ENCODE data around the gene PLXND1. TPM values are rescaled to one million over a fixed set of nuclear protein-coding genes. Genes with fewer than 3 reads are reported as not detected.
A peak's percentile ranks its signal among the peaks of the same experiment; 100 is the strongest.
"Not testable (repeated sequence)": the region's sequence is repeated elsewhere in the genome, so short reads cannot be mapped to it uniquely, and the experiment has no call there.

The PLXND1 gene, protein sequence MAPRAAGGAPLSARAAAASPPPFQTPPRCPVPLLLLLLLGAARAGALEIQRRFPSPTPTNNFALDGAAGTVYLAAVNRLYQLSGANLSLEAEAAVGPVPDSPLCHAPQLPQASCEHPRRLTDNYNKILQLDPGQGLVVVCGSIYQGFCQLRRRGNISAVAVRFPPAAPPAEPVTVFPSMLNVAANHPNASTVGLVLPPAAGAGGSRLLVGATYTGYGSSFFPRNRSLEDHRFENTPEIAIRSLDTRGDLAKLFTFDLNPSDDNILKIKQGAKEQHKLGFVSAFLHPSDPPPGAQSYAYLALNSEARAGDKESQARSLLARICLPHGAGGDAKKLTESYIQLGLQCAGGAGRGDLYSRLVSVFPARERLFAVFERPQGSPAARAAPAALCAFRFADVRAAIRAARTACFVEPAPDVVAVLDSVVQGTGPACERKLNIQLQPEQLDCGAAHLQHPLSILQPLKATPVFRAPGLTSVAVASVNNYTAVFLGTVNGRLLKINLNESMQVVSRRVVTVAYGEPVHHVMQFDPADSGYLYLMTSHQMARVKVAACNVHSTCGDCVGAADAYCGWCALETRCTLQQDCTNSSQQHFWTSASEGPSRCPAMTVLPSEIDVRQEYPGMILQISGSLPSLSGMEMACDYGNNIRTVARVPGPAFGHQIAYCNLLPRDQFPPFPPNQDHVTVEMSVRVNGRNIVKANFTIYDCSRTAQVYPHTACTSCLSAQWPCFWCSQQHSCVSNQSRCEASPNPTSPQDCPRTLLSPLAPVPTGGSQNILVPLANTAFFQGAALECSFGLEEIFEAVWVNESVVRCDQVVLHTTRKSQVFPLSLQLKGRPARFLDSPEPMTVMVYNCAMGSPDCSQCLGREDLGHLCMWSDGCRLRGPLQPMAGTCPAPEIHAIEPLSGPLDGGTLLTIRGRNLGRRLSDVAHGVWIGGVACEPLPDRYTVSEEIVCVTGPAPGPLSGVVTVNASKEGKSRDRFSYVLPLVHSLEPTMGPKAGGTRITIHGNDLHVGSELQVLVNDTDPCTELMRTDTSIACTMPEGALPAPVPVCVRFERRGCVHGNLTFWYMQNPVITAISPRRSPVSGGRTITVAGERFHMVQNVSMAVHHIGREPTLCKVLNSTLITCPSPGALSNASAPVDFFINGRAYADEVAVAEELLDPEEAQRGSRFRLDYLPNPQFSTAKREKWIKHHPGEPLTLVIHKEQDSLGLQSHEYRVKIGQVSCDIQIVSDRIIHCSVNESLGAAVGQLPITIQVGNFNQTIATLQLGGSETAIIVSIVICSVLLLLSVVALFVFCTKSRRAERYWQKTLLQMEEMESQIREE (N-terminal part only)
- total RNA-seq, result 14.3 TPM

DNA sequence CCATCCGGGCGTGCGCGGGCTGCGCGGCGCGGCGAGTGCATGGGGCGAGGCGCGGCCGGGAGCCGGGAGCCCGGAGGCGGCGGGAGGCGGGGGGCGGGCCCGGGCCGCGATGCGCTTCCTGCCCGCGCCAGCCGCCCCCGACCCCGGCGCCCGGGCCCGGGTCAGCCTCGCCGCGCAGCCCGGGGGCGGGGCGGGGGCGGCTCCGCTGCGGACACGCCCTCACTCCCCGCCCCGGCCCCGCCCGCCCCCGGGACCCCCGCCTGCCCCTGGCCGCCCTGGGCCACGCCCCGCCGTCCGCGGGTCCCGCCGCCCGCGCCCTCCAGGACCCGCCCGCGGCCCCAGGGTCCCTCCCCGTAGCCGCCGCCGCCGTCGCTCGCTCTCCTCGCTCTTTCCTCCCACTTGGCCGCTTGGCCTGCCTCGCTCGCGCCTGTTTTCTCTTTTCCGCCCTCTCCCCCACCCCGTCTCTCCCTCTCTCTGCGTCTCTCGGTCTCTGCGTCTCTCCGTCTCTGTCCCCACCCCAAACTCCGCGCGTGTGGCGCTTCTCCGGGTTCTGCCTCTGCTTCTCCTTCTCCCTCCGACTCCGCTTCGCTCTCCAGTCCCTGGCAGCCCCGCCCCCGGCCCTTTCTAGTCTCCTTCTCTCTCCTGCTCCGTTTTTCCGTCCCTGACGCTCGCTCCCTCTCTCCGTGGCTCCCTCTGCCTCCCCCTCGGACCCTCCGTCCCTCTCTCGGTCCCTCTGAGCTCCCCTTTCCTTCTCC is at the start of gene PLXND1:
Gene PLXND1 (minus strand): TSS at position 41 of the 755 bp plus-strand sequence. CDS start 37 bp downstream, at position 4.
- DNase-seq, result peak; percentile 50

DNA sequence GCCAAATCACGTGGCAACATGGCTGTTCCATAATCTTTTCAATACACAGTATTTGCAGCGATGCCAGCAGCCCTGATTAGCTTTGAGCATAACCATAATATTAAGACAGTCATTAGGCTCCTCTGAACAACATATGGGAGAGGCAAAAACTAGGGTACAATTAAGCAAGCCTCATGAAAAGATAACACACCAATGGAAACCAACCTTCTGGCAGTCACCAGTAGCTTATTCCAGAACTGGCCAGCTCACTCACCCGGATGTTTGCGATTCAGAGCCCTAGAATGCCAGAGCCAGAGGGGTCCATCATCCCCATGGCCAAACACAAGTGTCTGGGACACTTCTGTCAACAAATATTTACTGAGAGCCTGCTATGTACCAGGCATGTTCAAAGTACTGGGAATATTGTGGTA is 48.8 kb upstream of the PLXND1 start:
- DNase-seq, result no peak

DNA sequence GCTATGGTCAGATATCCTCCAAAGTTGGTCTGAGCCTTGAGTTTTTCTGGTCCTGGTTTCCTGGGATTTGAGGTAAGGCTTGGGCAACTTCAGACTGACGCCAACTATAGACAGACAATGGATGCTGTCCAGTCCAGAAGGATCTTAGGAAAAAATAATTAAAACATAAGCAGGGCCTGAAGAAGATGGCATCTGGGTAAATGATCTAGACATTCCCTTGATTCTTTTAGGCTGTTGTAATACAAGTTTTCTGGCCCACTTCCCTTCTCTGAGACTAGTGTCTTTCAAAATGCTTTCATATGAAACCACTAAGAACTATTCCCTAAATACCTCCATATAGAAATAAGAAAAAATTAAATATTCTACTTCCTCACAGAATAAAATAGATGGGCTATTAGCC is 47.7 kb upstream of the PLXND1 start:
- DNase-seq, result no peak

DNA sequence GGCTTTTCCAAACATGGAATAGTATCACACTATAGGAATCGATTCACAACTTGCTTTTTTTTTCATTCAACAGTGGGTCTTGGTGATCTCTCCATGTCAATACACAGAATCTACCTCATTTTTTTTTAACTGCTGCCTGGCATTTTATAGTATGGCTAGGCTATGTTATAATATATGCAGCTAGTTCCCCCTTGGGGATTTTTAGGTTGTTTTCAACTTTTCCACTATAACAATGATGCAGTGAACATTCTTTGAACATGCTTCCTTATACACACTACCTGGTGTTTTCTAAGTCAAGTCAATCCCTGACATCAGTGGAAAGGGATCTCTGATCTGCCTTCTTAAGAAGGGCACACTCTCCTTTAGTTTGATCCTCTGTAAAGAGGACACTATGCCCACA is 46.5 kb upstream of the PLXND1 start:
- no peak for DNase-seq

DNA sequence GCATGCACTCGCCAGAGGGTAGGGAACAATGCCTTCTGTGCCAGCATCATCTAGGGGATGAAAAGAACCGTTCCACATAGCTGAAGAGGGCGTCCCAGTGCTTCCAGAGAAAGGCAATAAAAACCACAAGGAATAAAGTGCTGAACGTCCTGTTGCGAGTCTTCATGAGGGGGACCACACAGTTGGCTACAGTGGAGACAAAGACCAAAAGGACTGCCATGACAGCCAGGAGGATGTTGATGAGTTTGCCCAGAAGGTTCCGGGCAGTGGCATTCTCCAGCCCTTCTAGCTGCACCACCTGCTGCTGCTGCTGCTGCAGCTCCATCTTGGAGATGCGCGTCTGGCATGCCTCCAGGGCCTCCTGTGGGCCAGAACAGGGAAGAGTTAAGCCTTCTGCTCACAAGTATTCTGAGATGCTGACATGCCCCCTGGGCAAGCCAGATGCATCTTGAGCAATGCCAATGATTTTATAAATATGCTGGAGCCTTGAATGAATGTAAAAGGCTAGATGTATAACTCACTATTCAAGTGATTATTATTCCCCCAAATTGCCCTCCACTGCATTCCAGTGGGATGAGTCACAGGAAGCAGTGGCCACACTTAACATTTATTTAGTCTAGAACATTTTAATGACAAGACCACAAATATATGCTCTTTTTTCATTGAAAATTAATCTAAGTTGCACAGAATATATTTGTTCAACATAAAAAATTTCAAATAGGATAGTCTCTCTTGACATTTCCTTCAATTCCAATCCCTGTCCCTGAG is 45.1 kb upstream of the PLXND1 start:
- peak; percentile 13 for DNase-seq

DNA sequence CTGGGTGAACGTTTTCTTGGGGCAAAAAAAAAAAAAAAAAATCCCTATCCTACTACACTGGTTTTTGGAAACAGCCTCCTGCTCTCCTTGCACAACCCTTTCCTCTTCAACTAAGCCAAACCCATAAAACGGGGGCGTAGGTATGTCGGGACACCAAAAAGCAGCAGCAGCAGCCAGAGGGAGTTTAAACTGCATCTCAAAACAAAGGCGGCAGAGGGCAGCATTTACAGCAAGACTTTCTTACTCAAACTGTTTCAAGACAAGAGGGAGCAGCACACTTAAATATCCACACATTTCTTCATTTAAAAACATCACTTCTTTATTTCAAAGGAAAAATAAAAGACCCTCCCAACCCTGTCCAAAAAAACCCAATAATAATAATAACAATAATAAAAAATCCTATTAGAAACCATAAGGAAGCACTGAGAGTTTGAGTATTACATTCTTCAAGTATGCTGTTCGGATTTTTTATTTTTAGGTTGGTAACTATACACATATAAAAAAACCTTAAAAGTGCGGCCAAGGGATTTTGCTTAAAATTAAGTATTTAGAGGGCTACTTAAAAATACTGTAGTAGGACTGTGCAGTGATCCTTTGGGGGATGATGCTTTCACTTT is 43.9 kb upstream of the PLXND1 start:
- DNase-seq, result peak; percentile 41

DNA sequence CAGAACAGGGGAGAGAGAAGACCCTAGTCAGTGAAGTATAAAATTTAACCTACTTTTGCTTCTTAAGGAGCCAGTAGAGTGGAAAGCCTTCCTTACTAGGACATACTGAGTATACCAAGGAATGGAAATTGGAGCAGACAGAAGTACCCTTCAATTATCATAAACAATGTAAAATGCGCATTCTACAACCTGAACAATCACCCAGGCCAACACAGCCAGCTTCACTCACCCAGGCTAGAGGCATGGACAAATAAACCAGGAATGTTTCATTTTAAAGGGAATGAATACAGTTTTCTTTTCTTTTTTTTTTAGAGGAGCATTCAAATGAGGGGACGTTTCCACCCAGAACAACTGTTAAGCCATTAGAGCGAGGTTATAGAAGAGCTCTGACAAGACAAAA is 41.9 kb upstream of the PLXND1 start:
- no peak for DNase-seq

DNA sequence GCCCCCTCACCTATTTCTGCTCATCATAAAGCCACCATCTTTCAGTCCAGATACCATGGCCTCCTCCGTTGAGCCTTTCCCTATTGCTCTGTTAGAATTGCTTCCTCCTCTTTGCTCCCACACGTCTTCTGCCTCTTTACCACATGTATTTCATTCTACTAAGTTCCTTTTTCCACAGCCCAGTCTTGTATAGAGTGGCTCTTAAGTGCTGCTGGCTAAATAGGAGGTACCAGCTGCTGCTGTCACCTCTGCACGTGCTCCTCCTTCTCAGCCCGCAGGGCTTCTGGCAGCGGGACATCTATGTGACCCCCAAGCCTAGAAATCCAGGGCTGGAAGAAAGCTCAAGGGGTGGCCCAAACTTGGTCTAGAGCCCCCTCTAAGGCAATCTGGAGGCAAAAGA is 38.8 kb upstream of the PLXND1 start:
- no peak for DNase-seq

DNA sequence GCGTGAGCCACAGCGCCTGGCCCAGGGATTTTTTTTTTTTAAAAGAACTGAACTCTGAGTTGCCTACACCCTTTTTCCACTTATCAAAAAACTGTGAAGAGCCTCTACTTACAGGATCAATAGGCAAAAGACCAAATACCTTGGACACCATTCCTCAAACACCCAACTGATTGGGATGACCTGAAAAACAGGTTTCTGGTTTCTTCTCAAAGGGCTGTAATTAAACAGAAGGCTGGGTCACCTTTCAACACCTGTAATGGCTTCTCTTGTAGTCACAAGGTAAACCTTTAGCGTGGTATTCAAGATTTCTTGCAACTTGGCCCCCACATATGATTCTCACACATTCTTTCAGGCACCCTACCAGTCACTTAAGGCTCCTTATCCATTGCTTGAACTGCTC is 38.4 kb upstream of the PLXND1 start:
- DNase-seq, result no peak

DNA sequence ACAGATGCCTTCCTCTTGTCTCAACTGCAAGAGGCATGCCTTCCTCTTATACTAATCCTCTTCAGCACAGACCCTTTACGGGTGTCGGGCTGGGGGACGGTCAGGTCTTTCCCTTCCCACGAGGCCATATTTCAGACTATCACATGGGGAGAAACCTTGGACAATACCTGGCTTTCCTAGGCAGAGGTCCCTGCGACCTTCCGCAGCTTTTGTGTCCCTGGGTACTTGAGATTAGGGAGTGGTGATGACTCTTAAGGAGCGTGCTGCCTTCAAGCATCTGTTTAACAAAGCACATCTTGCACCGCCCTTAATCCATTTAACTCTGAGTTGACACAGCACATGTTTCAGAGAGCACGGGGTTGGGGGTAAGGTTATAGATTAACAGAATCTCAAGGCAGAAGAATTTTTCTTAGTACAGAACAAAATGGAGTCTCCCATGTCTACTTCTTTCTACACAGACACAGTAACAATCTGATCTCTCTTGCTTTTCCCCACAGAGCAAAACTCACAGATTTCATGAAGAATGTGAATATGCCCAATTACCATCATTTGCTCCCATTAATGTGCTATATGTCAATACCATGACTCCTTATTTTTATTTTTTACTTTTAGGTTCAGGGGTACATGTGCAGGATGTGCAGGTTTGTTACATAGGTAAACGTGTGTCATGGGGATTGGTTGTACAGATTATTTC is 35.2 kb upstream of the PLXND1 start:
- not testable (repeated sequence) for DNase-seq

DNA sequence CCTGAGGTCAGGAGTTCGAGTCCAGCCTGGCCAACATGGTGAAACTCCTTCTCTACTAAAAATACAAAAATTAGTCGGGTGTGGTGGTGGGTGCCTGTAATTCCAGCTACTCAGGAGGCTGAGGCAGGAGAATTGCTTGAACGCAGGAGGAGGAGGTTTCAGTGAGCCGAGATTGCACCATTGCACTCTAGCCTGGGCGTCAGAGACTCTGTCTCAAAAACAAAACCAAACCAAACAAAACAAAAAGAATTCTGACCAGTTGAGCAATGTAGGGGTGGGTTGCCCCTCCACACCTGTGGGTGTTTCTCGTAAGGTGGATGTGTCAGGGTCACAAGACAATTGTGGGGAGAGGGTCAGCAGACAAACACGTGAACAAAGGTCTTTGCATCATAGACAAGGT is 34.5 kb upstream of the PLXND1 start:
- DNase-seq, result not testable (repeated sequence)

DNA sequence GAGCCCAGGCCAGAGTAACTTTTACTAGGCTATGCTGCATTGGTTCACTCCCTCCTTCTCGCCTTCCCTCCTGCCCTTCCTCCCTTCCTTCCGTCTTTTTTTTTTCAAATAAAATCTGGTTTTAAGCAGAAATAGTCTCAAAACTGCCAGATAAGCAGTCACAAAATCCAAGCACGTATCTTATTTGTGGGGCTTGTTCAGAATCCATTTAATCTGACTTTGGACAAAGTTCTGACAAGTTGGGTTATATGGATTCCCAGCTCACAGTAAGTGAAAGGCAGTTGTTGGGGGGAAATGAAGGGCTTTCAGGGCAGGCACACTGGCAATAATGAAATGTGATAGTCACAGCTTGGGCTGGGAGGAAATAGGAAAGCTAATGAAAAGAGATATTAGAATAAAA is 32.0 kb upstream of the PLXND1 start:
- no peak for DNase-seq

DNA sequence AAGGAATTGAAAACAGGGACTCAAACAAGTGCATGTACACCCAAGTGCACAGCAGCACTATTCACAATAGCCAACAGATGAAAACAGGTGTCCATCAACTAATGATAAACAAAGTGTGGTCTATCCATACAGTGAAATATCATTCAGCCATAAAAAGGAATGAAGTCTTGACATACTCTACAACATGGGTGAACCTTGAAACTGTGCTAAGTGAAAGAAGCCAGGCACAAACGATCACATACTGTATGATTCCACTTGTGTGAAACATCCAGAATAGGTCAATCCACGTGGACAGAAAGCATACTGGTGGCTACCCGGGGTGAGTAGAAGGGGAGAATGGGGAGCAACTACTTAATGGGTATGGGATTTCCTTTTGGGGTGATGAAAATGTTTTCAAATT is 29.6 kb upstream of the PLXND1 start:
- DNase-seq, result no peak

DNA sequence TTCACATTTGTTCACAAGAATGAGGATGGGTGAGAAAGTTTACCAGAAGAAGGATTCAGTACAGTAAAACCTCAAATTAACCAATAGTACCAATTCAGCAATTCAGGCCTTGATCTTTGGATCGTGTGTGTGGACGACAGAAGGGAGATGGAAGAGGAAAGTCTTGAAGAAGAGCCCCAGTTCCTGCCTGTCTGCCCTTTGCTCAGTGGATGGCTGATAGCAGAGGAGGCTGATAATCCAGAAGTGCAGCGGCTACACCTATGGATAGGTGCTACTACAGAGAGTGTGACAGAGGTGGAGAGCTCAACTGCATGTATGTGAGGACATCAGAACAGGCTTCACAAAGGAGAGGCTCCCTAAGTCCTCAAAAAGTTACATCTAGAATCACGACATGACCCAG is 29.2 kb upstream of the PLXND1 start:
- no peak for DNase-seq

DNA sequence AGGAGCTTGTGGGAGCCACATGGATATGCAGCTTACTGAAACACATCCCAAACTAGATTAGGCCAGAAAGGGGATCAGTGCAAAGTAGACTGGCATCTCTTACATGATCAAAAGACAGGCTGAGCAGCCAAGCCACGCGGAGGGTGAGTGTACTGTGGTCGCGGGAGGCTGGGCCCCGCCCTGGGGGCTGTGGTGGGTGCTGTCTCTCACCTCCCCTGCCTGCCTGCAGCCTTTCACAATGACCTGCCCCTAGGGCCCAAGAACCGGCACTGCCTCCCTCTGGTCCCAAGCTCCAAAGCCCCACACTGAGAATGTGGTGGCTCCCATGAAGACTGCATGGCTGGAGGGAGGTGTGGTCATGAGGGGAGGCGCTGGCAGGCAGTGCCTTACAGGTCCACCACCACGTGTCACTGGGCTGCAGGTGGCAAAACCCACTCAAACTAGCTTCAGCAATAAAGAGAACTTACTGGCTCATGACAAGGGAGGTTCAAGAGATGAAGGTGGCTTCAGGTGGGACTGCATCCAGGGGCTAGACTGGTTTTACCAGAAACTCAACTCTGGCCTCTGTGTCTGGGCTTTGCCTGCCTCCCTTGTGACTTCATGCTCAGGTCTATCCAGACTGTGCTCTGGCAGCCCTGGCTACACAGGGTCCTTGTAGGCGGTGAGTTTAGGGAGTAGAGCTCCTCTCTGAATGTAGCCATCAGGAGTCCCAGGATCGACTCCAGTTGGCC is 27.4 kb upstream of the PLXND1 start:
- DNase-seq, result no peak

DNA sequence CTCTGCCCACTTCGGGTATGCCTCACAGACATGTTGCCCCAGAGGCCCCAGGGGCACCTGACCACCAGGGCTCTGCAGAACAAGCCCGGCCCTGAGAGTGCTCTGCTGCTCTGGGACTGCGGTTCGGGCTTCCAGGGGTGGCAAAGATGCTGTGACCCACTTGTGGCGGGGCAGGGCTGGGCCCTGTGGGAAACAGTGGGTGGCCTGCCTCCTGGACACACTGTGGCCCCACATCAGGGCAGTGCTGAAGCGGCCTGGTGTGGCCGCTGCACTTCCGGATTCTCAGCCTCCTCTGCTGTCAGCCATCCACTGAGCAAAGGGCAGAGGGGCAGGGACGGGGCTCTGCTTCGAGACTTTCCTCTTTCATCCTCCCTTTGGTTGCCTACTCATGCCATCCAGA is 26.5 kb upstream of the PLXND1 start:
- no peak for DNase-seq

DNA sequence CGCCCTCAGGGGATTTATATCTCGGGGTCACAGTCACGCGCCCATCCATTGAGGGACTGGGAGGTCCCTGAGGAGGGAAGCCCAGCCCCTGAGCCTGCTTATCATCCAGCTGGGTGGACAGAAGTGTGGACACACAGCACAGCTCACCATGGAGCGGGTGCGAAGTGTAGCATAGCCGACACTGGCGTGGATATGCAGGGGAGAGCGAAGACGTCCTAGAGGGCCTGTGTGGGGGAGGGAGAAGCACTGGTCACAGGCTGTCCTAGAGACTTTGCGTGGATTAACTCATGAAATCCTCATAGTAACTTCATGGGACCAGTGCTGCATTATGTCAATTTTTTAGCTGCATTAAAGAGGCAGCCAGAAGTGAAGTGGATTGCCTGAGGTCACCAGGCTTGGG is 26.1 kb upstream of the PLXND1 start:
- DNase-seq, result no peak

DNA sequence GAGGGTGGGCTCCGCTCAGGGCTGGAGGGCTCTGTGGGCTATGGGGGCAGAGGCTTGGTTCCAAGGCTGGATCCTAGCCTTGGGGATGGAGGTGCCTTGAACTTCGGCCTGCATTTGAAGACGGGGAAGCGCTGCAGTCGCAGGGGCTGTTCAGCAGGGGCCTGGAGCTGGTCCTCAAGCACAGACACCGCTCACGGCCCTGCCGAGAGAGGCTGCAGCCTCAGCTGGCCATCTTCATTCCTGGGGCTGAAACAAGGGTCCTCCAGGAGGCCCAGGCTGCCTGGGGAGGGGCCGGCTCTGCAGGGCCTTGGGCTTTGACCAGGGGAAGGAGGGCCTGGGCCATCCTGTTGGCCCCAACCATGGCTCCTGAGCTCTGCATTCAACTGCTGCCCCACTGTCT is 25.6 kb upstream of the PLXND1 start:
- DNase-seq, result no peak

DNA sequence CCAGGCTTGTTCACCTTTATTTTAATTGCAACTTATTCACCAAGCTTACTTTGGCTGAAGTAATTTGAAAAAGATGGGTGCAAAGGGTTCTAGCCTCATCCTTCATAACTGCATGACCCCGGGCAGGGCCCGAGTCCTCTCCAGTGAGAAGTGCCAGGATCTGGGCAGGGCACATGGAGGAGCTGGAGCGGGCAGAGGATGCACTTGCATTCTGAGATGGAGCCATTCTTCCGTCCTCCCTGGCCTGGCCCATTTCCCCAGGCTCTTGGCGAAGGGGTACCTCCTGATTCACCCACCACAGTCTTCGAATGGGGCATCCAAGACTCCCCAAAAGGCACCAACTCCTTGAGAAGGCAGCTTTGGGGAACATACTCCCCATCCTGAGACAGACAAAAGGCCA is 22.5 kb upstream of the PLXND1 start:
- no peak for DNase-seq
